GM12878 (cell line): ENCODE results near the gene MTMR4. TPM values are rescaled to one million over a fixed set of nuclear protein-coding genes. Genes with fewer than 3 reads are reported as not detected.

ENCODE experiments used
- ATAC-seq: fragments of 200-7000 bp; cut with Tn5 transposase; 3 replicates; pipeline ENCODE4 v1.9.1; 2020; ENCODE audit warnings: mild to moderate bottlenecking, moderate library complexity
- BruUV-seq: library from RNA; stranded (reverse); fragments of 400-500 nt; replicated peaks from 2 replicates; lab custom pipeline; 2021; lab: Mats Ljungman, UMichigan
- CTCF ChIA-PET: fragments of 300-600 bp; sonication (Branson Sonifier 250); formaldehyde crosslinking; extraction: SDS; loops from one replicate; lab custom pipeline; 2021; ENCODE audit warnings: inconsistent platforms; lab: Yijun Ruan, JAX
- POLR2A ChIA-PET: fragments of 350-600 bp; formaldehyde crosslinking; extraction: SDS; loops from one replicate; lab custom pipeline; 2021; ENCODE audit warnings: inconsistent platforms; lab: Charles Lee
- RAD21 ChIA-PET: fragments of 300-600 bp; sonication (Branson Sonifier 250); formaldehyde crosslinking; loops from one replicate; lab custom pipeline; 2023; ENCODE audit warnings: antibody characterized with exemption; ENCODE audit not compliant: unreplicated experiment; lab: Charles Lee
- SMC1A ChIA-PET: fragments of 300-600 bp; sonication (Branson Sonifier 250); formaldehyde crosslinking; loops from one replicate; lab custom pipeline; 2023; ENCODE audit not compliant: unreplicated experiment, uncharacterized antibody; lab: Charles Lee
- DNase-seq: peaks from one replicate; pipeline ENCODE4 v3.0.0-alpha.2; 2011; ENCODE audit warnings: low read depth, low spot score
- FAIRE-seq: peaks from 3 replicates; lab custom pipeline; 2011; peaks lifted over from hg19 to GRCh38; lab: Jason Lieb, UNC
- H2AFZ ChIP-seq: 2 replicates; pipeline ENCODE4 v1.6.0; 2011; ENCODE audit warnings: low read depth, low read length, control low read depth; ENCODE audit not compliant: control insufficient read depth
- H3K27ac ChIP-seq: 2 replicates; pipeline ENCODE4 v1.5.1; 2011; ENCODE audit warnings: control low read depth; ENCODE audit not compliant: control insufficient read depth, insufficient read depth
- H3K27me3 ChIP-seq, 2 experiments: replicated peaks in 1 of 2; 2 replicates each; pipeline versions ENCODE4 v1.6.0 to v1.6.1; 2011; ENCODE audit warnings: low read length in 1 of 2; ENCODE audit not compliant: control insufficient read depth in 2 of 2, insufficient read depth in 2 of 2
- H3K36me3 ChIP-seq, 2 experiments: 2 replicates each; pipeline ENCODE4 v1.5.1; 2011; ENCODE audit warnings: low read length in 1 of 2; ENCODE audit not compliant: control insufficient read depth in 2 of 2, insufficient read depth in 2 of 2
- H3K4me1 ChIP-seq: 2 replicates; pipeline ENCODE4 v1.6.1; 2011; ENCODE audit warnings: mild to moderate bottlenecking, low read length, moderate library complexity, mixed read lengths; ENCODE audit not compliant: control insufficient read depth, insufficient read depth
- H3K4me2 ChIP-seq: 2 replicates; pipeline ENCODE4 v1.6.0; 2011; ENCODE audit warnings: control low read depth; ENCODE audit not compliant: control insufficient read depth, insufficient read depth
- H3K4me3 ChIP-seq: fragments of 200-600 bp; sonication (generic); 2 replicates; pipeline ENCODE4 v1.5.1; 2016
- H3K79me2 ChIP-seq: 2 replicates; pipeline ENCODE4 v1.6.0; 2011; ENCODE audit warnings: low read length; ENCODE audit not compliant: control insufficient read depth, insufficient read depth
- H3K9ac ChIP-seq: 2 replicates; pipeline ENCODE4 v1.8.0; 2011; ENCODE audit warnings: low read length, control low read depth, mixed read lengths; ENCODE audit not compliant: control insufficient read depth, insufficient read depth
- H3K9me3 ChIP-seq: replicated peaks from 3 replicates; pipeline ENCODE4 v1.5.1; 2011; ENCODE audit warnings: mild to moderate bottlenecking, low read length; ENCODE audit not compliant: control insufficient read depth, insufficient read depth
- H4K20me1 ChIP-seq: 2 replicates; pipeline ENCODE4 v1.6.0; 2011; ENCODE audit not compliant: control insufficient read depth, insufficient read depth
- BACH1 ChIP-seq: fragments of 450-650 bp; IDR thresholded peaks from 2 replicates; pipeline ENCODE4 v1.6.1; 2017; ENCODE audit warnings: mild to moderate bottlenecking, borderline replicate concordance
- BRCA1 ChIP-seq: IDR thresholded peaks from 2 replicates; pipeline ENCODE4 v1.6.1; 2011; ENCODE audit warnings: low read depth, low read length, improper control_type of control experiment
- DPF2 ChIP-seq: fragments of 450-650 bp; IDR thresholded peaks from 2 replicates; pipeline ENCODE4 v1.6.1; 2017; ENCODE audit warnings: mild to moderate bottlenecking
- IKZF1 ChIP-seq: fragments of 450-650 bp; conservative IDR thresholded peaks from 2 replicates; pipeline ENCODE4 v1.6.1; 2017; ENCODE audit warnings: antibody characterized with exemption, mild to moderate bottlenecking
- LARP7 ChIP-seq: fragments of 450-650 bp; IDR thresholded peaks from 2 replicates; pipeline ENCODE4 v1.6.1; 2017; ENCODE audit warnings: mild to moderate bottlenecking
- NR2C2 ChIP-seq: IDR thresholded peaks from 2 replicates; pipeline ENCODE4 v1.6.1; 2011; ENCODE audit warnings: borderline replicate concordance, low read depth; ENCODE audit not compliant: control insufficient read depth, insufficient read length
- POLR2A ChIP-seq: IDR thresholded peaks from 2 replicates; pipeline ENCODE4 v1.6.1; 2011; ENCODE audit warnings: low read depth, mild to moderate bottlenecking, low read length
- RCOR1 ChIP-seq: conservative IDR thresholded peaks from 2 replicates; pipeline ENCODE4 v1.6.1; 2012; ENCODE audit warnings: low read depth, low read length, improper control_type of control experiment
- REST ChIP-seq: IDR thresholded peaks from 2 replicates; pipeline ENCODE4 v1.6.1; 2012; ENCODE audit warnings: mild to moderate bottlenecking, low read depth, low read length
- SMAD5 ChIP-seq: IDR thresholded peaks from 2 replicates; pipeline ENCODE4 v1.6.1; 2016; ENCODE audit warnings: antibody characterized with exemption, low read depth
- TAF1 ChIP-seq: IDR thresholded peaks from 2 replicates; pipeline ENCODE4 v1.6.1; 2011; ENCODE audit warnings: mild to moderate bottlenecking, low read depth, low read length, borderline replicate concordance
- TCF3 ChIP-seq: IDR thresholded peaks from 2 replicates; pipeline ENCODE4 v1.6.1; 2012; ENCODE audit warnings: low read depth, mild to moderate bottlenecking, low read length, borderline replicate concordance; ENCODE audit not compliant: insufficient read depth
- YY1 ChIP-seq: IDR thresholded peaks from 2 replicates; pipeline ENCODE4 v1.6.1; 2011; ENCODE audit warnings: low read depth, mild to moderate bottlenecking, low read length
- WGBS: methylation state at CpG from one replicate; pipeline ENCODE4 v1.1.6; 2016; ENCODE audit warnings: low lambda C conversion rate; ENCODE audit not compliant: insufficient replicate concordance, insufficient coverage; ENCODE audit errors: missing lambda C conversion rate; 5-methylcytosine and 5-hydroxymethylcytosine counted together
- in situ Hi-C: fragments of 300-500 bp; cut with MboI; formaldehyde crosslinking; loops from 9 replicates; pipeline ENCODE4 v1.14.3; 2018; ENCODE audit warnings: mixed read lengths
- intact Hi-C: fragments of 100-400 bp; cut with micrococcal nuclease; formaldehyde crosslinking; loops from one replicate; pipeline ENCODE4 v1.14.2; 2022; ENCODE audit not compliant: unreplicated experiment
- polyA plus RNA-seq, 11 experiments: library from polyadenylated mRNA; depleted of rRNA in 4 of 11; unstranded in 6 of 11; stranded (reverse) in 5 of 11; fragments of >200 nt; fragmentation: Nextera tagmentation in 4 of 11; fragmentation: Illumina TruSeq in 1 of 11; extraction: Ambion mirVana in 4 of 11; extraction: Trizol in 1 of 11; gene quantifications; 1 replicate in 1 of 11; 2 replicates in 10 of 11; pipeline versions ENCODE4 v1.2.1 to v1.2.3, GENCODE V29; 2011 to 2016; ENCODE audit warnings: inconsistent platforms in 2 of 11, missing spikeins in 2 of 11, low read depth in 1 of 11
- total RNA-seq, 4 experiments: library from RNA; depleted of rRNA in 3 of 4; stranded (reverse); fragments of >200 nt in 3 of 4; fragmentation: Illumina TruSeq in 1 of 4; extraction: Trizol in 1 of 4; gene quantifications; 2 replicates each; pipeline versions ENCODE4 v1.2.1 to v1.2.3, GENCODE V29; 2013 to 2021
- TF ChIP-seq, protein P1 (sequence below): fragments of 450-650 bp; IDR thresholded peaks from 2 replicates; pipeline ENCODE4 v1.6.1; 2016; ENCODE audit warnings: mild to moderate bottlenecking
- TF ChIP-seq, protein P2 (sequence below): fragments of 150-350 bp; IDR thresholded peaks from 2 replicates; pipeline ENCODE4 v1.6.1; 2016; ENCODE audit warnings: low read depth, low read length

Gene MTMR4
- total and polyA plus RNA-seq, 10 of the 15 experiments (the other 5 are each of a cell fraction or from before 2014, with no cell fraction given): 12.8 to 127 (median 53.2) TPM

GRCh38 chr17:58513965-58514769, at the start of gene MTMR4 (continued):
- peak; percentile 84 for TF ChIP-seq BACH1
- TF ChIP-seq, protein P1, sequence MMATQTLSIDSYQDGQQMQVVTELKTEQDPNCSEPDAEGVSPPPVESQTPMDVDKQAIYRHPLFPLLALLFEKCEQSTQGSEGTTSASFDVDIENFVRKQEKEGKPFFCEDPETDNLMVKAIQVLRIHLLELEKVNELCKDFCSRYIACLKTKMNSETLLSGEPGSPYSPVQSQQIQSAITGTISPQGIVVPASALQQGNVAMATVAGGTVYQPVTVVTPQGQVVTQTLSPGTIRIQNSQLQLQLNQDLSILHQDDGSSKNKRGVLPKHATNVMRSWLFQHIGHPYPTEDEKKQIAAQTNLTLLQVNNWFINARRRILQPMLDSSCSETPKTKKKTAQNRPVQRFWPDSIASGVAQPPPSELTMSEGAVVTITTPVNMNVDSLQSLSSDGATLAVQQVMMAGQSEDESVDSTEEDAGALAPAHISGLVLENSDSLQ: no peak
- peak; percentile 71 for TF ChIP-seq DPF2
- TF ChIP-seq POLR2A: peak; percentile 69
- peak; percentile 32; the same call in 1 of the 2 replicates for TF ChIP-seq YY1
- no peak; the same call in 1 of the 2 replicates for TF ChIP-seq SMAD5
- TF ChIP-seq LARP7: peak; percentile 87

DNA sequence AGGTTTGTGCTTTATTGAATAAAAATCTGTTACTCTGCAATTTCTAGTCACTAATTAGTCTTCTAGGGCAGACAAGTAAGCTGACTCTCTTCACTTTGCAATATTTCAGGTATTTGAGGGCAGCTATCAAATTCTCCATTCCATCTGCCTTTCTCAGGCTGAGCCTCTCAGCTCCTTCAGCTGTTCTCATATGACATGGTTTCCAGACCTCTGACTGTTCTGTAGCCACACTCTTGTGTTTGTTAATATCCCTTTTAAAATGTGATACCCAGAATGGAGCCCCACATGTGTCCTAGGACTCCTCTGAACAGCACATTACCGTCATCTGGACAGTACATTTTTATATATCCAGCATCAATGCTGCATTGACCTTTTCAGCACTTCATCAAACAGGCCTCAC, 46.1 kb upstream of the MTMR4 start:
- in situ Hi-C loops (no loop called here), intact Hi-C loops (no loop called here)
- WGBS: 47% methylated on average over 1 of the region's 1 CpG
- Histone ChIP-seq H3K4me1 (peaks cover 11% of the 10 kb centered on the region), H4K20me1 (no peaks in the 10 kb centered on the region), H3K4me3 (no peak overlapping the region), H3K9ac (no peak overlapping the region), H3K27me3 (no peaks in the 10 kb centered on the region), H3K79me2 (no peaks in the 10 kb centered on the region), H2AFZ (no peak overlapping the region), H3K4me2 (no peak overlapping the region), H3K36me3 (no peaks in the 10 kb centered on the region), H3K27ac (no peak overlapping the region), H3K9me3 (no peaks in the 10 kb centered on the region)
- no peak for DNase-seq
- BruUV-seq: no TSS peak
- ATAC-seq: no peak
- ChIA-PET SMC1A (interaction anchor here (2.2 kb wide), 1 partner anchor 12 kb away, joined by 7 read pairs; no protein-coding TSS in a partner anchor), POLR2A (no interaction called here), CTCF (interaction anchor here (0.6 to 2.9 kb wide), 5 partner anchors 10 to 87 kb away, joined by 3 to 10 read pairs (median 6); no protein-coding TSS in a partner anchor), RAD21 (no interaction called here)
- FAIRE-seq: no peak
- TF ChIP-seq TCF3 (no peak), RCOR1 (no peak), BRCA1 (no peak), IKZF1 (no peak), REST (no peak), NR2C2 (no peak), TAF1 (no peak)
- TF ChIP-seq, protein P2, sequence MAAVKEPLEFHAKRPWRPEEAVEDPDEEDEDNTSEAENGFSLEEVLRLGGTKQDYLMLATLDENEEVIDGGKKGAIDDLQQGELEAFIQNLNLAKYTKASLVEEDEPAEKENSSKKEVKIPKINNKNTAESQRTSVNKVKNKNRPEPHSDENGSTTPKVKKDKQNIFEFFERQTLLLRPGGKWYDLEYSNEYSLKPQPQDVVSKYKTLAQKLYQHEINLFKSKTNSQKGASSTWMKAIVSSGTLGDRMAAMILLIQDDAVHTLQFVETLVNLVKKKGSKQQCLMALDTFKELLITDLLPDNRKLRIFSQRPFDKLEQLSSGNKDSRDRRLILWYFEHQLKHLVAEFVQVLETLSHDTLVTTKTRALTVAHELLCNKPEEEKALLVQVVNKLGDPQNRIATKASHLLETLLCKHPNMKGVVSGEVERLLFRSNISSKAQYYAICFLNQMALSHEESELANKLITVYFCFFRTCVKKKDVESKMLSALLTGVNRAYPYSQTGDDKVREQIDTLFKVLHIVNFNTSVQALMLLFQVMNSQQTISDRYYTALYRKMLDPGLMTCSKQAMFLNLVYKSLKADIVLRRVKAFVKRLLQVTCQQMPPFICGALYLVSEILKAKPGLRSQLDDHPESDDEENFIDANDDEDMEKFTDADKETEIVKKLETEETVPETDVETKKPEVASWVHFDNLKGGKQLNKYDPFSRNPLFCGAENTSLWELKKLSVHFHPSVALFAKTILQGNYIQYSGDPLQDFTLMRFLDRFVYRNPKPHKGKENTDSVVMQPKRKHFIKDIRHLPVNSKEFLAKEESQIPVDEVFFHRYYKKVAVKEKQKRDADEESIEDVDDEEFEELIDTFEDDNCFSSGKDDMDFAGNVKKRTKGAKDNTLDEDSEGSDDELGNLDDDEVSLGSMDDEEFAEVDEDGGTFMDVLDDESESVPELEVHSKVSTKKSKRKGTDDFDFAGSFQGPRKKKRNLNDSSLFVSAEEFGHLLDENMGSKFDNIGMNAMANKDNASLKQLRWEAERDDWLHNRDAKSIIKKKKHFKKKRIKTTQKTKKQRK: no peak
